KOPT-K1 (cell line): ENCODE results near the gene SUGCT.

Experiments used
- H3K27ac ChIP-seq: fragments of 200-600 bp; sonication (generic); 2 replicates; pipeline ENCODE4 v1.5.1; 2016; ENCODE audit warnings: antibody characterized with exemption, mild to moderate bottlenecking, low read depth, low read length; ENCODE audit not compliant: poor library complexity, severe bottlenecking
- H3K36me3 ChIP-seq: fragments of 200-600 bp; sonication (generic); 2 replicates; pipeline ENCODE4 v1.5.1; 2017; ENCODE audit warnings: antibody characterized with exemption, mild to moderate bottlenecking, low read length, moderate library complexity; ENCODE audit not compliant: insufficient read depth
- H3K9me3 ChIP-seq: fragments of 200-600 bp; sonication (generic); 2 replicates; pipeline ENCODE4 v1.5.1; 2017; ENCODE audit warnings: antibody characterized with exemption, low read length, mild to moderate bottlenecking; ENCODE audit not compliant: insufficient read depth, poor library complexity, severe bottlenecking

The SUGCT gene

GRCh38 chr7:40889099-40889498 is 754.3 kb downstream of the SUGCT start:
- Histone ChIP-seq H3K36me3 (no peaks in the 10 kb centered on the region), H3K9me3 (no peaks in the 10 kb centered on the region), H3K27ac (no peak overlapping the region)

DNA sequence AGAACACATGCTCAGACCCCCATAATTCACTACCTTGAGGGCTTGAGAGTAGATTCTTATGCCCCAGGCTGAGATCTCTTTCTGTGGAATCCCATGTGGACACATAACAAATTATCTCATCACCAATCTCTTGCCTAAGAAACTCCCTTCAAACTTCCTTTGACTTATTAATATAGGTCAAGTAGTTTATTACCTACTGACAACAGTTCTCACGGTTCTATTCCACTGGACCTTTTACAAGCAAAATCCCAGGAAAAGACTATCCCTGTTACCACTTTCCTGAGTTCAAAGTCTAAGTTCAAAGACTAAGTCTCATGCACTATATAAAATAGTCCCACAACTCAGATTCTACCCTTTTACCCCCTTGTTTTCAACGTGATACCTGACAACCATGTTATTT is 754.7 kb downstream of the SUGCT start:
- Histone ChIP-seq H3K27ac (no peak overlapping the region), H3K9me3 (no peaks in the 10 kb centered on the region), H3K36me3 (no peaks in the 10 kb centered on the region)

GRCh38 chr7:40890088-40890692 is 755.4 kb downstream of the SUGCT start:
- H3K27ac ChIP-seq: no peak overlapping the region

GRCh38 chr7:40891232-40891631 is 756.4 kb downstream of the SUGCT start:
- Histone ChIP-seq H3K36me3 (no peaks in the 10 kb centered on the region), H3K9me3 (no peaks in the 10 kb centered on the region), H3K27ac (no peak overlapping the region)

More at GRCh38 chr7:40890088-40890692, 755.4 kb downstream of the SUGCT start:
- H3K9me3 ChIP-seq: no peaks in the 10 kb centered on the region
- H3K36me3 ChIP-seq: no peaks in the 10 kb centered on the region

- Histone ChIP-seq H3K36me3 (no peaks in the 10 kb centered on the region), H3K9me3 (no peaks in the 10 kb centered on the region), H3K27ac (no peak overlapping the region)
Measured at GRCh38 chr7:40899151-40899550, 764.3 kb downstream of the SUGCT start.

DNA sequence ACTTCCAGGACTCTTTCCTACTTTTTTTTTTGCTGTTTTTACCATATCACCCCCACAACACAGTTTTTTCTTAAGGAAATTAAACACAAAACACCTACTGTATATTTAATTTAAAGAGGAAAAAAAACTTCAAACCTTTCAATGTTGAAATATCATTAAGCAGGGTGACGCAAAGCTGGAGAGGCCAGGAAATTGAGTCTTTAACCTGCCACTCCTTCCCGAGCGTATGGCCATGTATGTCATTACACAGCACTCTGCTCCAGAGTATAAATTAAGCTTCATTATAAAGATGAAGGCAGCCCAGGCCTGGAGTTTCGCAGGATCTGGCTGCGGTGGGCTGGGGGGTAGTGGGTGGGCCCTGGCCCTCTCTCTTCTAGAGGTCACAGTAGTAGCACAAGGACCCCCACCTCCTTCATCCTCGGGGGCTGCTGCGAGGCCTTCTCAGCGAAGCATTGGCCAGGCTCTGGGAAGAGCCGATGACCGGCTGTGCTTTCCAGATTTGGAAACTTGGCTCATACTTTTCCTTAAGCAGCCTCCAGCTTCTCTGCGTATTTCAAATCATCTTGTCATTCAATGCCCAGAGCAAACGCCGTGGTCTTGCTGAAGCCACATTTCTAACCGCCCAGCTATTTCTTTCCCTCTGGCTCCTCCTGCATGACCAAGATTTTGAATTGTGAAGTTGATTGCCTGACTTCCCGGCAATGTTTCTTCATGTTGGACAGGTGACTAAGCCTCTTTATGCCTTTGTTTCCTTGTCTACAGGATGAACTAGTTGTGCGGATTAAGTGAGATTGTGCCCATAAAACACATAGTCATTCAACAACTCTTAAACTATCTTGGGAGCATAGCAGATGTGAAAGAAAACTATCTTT is 765.1 kb downstream of the SUGCT start:
- Histone ChIP-seq H3K36me3 (no peaks in the 10 kb centered on the region), H3K9me3 (no peaks in the 10 kb centered on the region), H3K27ac (no peak overlapping the region)

DNA sequence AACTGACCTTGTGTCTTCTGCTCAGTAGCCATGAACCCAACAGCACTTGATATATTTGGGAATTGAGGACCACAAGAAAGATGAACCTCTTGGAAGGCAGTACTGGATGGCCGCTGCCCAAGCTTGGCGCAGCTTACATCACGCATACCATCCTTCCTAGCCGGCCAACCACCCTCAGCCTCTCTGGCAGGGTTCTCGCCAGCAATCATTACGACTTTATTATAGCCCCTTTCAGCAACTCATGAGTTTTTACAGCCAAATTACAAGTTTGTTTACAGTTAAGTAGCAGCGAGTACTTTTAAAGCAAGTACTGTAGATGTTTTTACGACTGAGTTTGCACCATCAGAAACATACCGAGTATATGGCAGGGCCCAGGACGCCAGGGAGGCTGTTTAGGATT is 769.1 kb downstream of the SUGCT start:
- Histone ChIP-seq H3K36me3 (no peaks in the 10 kb centered on the region), H3K27ac (no peak overlapping the region), H3K9me3 (no peaks in the 10 kb centered on the region)

GRCh38 chr7:40907286-40907685 is 772.5 kb downstream of the SUGCT start:
- Histone ChIP-seq H3K36me3 (no peaks in the 10 kb centered on the region), H3K9me3 (no peaks in the 10 kb centered on the region), H3K27ac (no peak overlapping the region)

DNA sequence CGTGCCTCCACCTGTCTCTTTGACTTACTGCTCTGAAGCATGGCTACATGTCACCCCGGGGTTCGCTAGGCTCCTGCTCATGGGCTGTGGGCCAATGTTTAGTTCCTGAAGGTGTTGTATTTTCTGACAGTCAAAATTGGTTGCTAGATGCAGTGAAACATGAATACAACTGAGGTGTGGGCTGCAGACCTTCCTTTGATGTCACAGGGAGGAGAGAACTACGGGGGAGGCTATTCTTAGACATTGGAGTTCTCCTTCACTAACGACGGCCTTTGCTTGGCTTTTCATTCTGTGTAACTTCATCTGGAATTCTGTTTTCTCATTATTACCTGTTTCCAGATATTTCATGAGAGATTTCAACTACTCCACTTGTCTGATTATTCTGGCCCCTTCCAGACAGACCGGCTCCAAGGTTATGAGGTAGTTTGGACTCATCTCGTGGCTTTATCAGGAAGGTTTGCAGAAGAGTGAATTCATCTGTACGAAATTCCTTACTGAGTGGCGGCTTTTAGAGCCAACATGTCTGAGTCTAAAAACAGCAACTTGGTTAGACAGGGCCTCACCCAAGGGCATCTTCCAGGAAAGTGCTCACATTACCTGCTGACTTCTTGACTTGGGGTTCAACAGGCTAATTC is 774.7 kb downstream of the SUGCT start:
- H3K9me3 ChIP-seq: no peaks in the 10 kb centered on the region
- no peak overlapping the region for H3K27ac ChIP-seq
- no peaks in the 10 kb centered on the region for H3K36me3 ChIP-seq
